NB4 (cell line): ENCODE measurements around the gene LAMA1.

Source experiments
- CTCF ChIP-seq: IDR thresholded peaks from one replicate; pipeline ENCODE4 v1.5.1; 2012; ENCODE audit warnings: low read depth, low read length
- MAX ChIP-seq: IDR thresholded peaks from 2 replicates; pipeline ENCODE4 v1.6.1; 2011; ENCODE audit warnings: low read depth, low read length
- MYC ChIP-seq: IDR thresholded peaks from 2 replicates; pipeline ENCODE4 v1.6.1; 2011; ENCODE audit warnings: low read depth, low read length
- POLR2A ChIP-seq: IDR thresholded peaks from 2 replicates; pipeline ENCODE4 v1.6.1; 2011; ENCODE audit warnings: mild to moderate bottlenecking; ENCODE audit not compliant: insufficient read length; ENCODE audit errors: extremely low read depth

- TF ChIP-seq CTCF: no peak
- TF ChIP-seq POLR2A: no peak
- TF ChIP-seq MAX: no peak
- no peak for TF ChIP-seq MYC
Measured at GRCh38 chr18:6971823-6972478, 145.6 kb downstream of the LAMA1 start.
